HL-60 (cell line): Measurements from ENCODE around the gene GAD2.

Experiments used
- DNase-seq, 2 experiments: peaks; one replicate each; pipeline ENCODE4 v3.0.0-alpha.2; 2010 to 2020; ENCODE audit warnings: low read depth in 1 of 2, low spot score in 1 of 2
- H3K27ac ChIP-seq: fragments of 250-450 bp; sonication (Bioruptor Pico); replicated peaks from 2 replicates; pipeline ENCODE4 v1.5.1; 2020; ENCODE audit warnings: mild to moderate bottlenecking, moderate library complexity
- H3K27me3 ChIP-seq: fragments of 250-450 bp; sonication (Bioruptor Pico); 2 replicates; pipeline ENCODE4 v1.5.1; 2021; ENCODE audit warnings: mild to moderate bottlenecking, moderate library complexity; ENCODE audit not compliant: insufficient read depth, poor library complexity, severe bottlenecking
- H3K4me3 ChIP-seq: replicated peaks from 2 replicates; pipeline ENCODE4 v1.5.1; 2011; ENCODE audit warnings: mild to moderate bottlenecking, control low read depth, low read length; ENCODE audit not compliant: insufficient read depth
- GABPA ChIP-seq: IDR thresholded peaks from 2 replicates; pipeline ENCODE4 v1.6.1; 2012; ENCODE audit warnings: low read depth
- POLR2AphosphoS5 ChIP-seq: IDR thresholded peaks from 2 replicates; pipeline ENCODE4 v1.6.1; 2012; ENCODE audit warnings: low read depth
- SPI1 ChIP-seq: IDR thresholded peaks from 2 replicates; pipeline ENCODE4 v1.6.1; 2012; ENCODE audit warnings: low read depth, mild to moderate bottlenecking, borderline replicate concordance
- TF ChIP-seq, protein P1 (sequence below): IDR thresholded peaks from 2 replicates; pipeline ENCODE4 v1.6.1; 2012; ENCODE audit warnings: low read depth; ENCODE audit not compliant: insufficient replicate concordance
- TF ChIP-seq, protein P2 (sequence below): IDR thresholded peaks from one replicate; pipeline ENCODE4 v1.5.1; 2011; ENCODE audit warnings: low read length, control low read depth, inconsistent platforms; ENCODE audit not compliant: insufficient read depth

The GAD2 gene

DNA sequence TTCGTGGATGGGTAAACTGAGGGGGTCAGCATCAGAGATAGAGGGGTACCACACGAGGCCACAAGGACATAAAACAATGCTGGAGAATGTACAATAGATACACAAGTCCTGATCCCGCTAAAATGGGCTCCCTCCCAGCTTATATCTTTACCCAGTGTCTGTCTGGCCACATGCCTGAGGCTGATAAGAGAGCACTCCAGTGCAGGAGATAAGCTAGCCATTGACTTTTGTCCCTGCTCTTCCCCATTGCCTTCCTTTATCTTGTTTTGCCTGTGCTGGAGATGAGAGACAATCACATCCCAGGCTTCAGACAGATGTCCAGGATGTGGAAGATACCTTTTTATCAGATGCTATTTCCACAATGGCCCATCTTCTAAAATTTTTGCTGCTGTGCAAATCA, 6.0 kb downstream of the GAD2 start:
- no peak overlapping the region for H3K27ac ChIP-seq
- peaks cover 37% of the 10 kb centered on the region for H3K27me3 ChIP-seq
- no peak overlapping the region for H3K4me3 ChIP-seq
- DNase-seq: no peak
- TF ChIP-seq GABPA (no peak), POLR2AphosphoS5 (no peak)

DNA sequence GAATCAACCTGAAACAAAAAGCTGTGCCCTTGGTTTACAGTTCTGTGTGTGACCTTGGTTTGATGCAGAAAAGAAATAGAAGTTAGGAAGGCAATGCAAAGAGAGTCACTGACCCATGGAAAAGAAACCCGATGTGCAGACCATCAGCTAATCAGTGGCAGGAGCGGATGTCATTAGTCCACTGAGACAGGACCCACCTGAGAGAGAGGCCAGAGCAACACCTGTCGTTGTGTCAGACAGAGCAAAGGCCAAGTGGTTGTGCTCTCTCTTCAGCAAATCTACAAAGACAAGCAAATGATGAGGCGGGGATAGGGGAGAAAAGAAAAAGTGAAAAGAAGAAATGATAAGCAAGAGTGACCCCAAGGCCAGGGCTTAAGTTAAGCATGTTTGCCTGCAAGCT, 8.7 kb downstream of the GAD2 start:
- H3K27me3 ChIP-seq: peaks cover 11% of the 10 kb centered on the region
- no peak for TF ChIP-seq GABPA
- TF ChIP-seq, protein P1, sequence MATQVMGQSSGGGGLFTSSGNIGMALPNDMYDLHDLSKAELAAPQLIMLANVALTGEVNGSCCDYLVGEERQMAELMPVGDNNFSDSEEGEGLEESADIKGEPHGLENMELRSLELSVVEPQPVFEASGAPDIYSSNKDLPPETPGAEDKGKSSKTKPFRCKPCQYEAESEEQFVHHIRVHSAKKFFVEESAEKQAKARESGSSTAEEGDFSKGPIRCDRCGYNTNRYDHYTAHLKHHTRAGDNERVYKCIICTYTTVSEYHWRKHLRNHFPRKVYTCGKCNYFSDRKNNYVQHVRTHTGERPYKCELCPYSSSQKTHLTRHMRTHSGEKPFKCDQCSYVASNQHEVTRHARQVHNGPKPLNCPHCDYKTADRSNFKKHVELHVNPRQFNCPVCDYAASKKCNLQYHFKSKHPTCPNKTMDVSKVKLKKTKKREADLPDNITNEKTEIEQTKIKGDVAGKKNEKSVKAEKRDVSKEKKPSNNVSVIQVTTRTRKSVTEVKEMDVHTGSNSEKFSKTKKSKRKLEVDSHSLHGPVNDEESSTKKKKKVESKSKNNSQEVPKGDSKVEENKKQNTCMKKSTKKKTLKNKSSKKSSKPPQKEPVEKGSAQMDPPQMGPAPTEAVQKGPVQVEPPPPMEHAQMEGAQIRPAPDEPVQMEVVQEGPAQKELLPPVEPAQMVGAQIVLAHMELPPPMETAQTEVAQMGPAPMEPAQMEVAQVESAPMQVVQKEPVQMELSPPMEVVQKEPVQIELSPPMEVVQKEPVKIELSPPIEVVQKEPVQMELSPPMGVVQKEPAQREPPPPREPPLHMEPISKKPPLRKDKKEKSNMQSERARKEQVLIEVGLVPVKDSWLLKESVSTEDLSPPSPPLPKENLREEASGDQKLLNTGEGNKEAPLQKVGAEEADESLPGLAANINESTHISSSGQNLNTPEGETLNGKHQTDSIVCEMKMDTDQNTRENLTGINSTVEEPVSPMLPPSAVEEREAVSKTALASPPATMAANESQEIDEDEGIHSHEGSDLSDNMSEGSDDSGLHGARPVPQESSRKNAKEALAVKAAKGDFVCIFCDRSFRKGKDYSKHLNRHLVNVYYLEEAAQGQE: no peak
- no peak for TF ChIP-seq POLR2AphosphoS5
- TF ChIP-seq, protein P2, sequence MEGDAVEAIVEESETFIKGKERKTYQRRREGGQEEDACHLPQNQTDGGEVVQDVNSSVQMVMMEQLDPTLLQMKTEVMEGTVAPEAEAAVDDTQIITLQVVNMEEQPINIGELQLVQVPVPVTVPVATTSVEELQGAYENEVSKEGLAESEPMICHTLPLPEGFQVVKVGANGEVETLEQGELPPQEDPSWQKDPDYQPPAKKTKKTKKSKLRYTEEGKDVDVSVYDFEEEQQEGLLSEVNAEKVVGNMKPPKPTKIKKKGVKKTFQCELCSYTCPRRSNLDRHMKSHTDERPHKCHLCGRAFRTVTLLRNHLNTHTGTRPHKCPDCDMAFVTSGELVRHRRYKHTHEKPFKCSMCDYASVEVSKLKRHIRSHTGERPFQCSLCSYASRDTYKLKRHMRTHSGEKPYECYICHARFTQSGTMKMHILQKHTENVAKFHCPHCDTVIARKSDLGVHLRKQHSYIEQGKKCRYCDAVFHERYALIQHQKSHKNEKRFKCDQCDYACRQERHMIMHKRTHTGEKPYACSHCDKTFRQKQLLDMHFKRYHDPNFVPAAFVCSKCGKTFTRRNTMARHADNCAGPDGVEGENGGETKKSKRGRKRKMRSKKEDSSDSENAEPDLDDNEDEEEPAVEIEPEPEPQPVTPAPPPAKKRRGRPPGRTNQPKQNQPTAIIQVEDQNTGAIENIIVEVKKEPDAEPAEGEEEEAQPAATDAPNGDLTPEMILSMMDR: no peak
- no peak for TF ChIP-seq SPI1
- H3K4me3 ChIP-seq: no peak overlapping the region
- no peak for DNase-seq
- no peak overlapping the region for H3K27ac ChIP-seq

DNA sequence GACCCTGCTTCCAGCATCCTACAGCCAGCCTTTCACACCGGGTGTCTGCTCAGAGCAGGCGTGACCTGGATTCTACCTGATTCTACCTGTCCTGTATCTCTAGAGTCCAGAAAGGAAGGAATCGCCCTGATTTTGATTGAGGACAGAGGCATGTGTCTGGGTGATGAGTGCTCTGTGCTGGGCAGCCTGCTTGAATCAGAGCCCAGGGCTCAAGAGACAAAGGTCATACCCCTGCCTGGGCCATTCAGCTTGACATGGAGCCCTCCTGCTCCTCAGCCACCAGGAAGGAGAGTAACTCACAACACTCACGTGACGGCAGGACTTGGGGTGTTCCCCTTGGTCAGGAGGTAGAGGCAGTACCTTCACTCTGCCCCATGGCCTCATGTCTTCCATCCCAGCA, 11.2 kb downstream of the GAD2 start:
- TF ChIP-seq POLR2AphosphoS5: no peak
- no peak for TF ChIP-seq SPI1
- TF ChIP-seq, protein P2: no peak
- TF ChIP-seq, protein P1: no peak
- TF ChIP-seq GABPA: no peak
- H3K4me3 ChIP-seq: no peak overlapping the region
- H3K27ac ChIP-seq: no peak overlapping the region
- DNase-seq: no peak
- no peaks in the 10 kb centered on the region for H3K27me3 ChIP-seq

DNA sequence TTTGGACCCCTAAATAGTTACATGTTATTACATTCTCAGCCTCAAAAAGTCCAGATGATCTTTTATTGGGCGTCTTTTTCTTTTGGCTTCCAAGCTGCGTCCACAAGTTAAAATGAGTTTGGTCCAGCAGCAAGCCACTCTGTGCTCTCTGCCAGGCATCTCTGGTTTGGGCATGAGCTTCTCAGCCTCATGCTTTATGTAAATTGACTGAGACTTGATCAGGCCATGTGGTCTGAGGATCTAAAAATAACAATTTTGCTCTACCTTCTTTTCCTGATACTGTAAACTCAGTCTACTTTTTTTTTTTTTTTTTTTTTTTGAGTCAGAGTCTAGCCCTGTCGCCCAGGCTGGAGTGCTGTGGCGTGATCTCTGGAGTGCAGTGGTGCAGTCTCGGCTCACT, 15.6 kb downstream of the GAD2 start:
- DNase-seq: no peak
- H3K27ac ChIP-seq: no peak overlapping the region
- TF ChIP-seq POLR2AphosphoS5: no peak
- no peak for TF ChIP-seq GABPA
- no peak for TF ChIP-seq SPI1
- TF ChIP-seq, protein P2: no peak
- TF ChIP-seq, protein P1: no peak
- H3K4me3 ChIP-seq: no peak overlapping the region
- H3K27me3 ChIP-seq: no peaks in the 10 kb centered on the region
